Breast epithelium (tissue), 3 donors: ENCODE measurements around the gene GTF2H4.

Experiments used
- CTCF ChIP-seq, 3 donors: fragments of 450-650 bp; IDR thresholded peaks; one replicate each; pipeline ENCODE4 v1.5.1; 2016 to 2017; ENCODE audit warnings: antibody characterized with exemption in 3 of 3, mild to moderate bottlenecking in 3 of 3, moderate library complexity in 3 of 3
- POLR2A ChIP-seq: fragments of 450-650 bp; IDR thresholded peaks from one replicate; pipeline ENCODE4 v1.6.1; 2016; ENCODE audit warnings: antibody characterized with exemption, mild to moderate bottlenecking, moderate library complexity
- POLR2AphosphoS5 ChIP-seq, 3 donors: sonication (generic); formaldehyde crosslinking; IDR thresholded peaks; one replicate each; pipeline ENCODE4 v1.6.1; 2017; ENCODE audit warnings: antibody characterized with exemption in 3 of 3

- no peak for TF ChIP-seq CTCF (IDR thresholded peaks at IDR 0.05)
- TF ChIP-seq POLR2A, result no peak
- TF ChIP-seq POLR2AphosphoS5 (IDR thresholded peaks at IDR 0.05), result no peak
Measured at GRCh38 chr6:30922447-30922852, 14.4 kb downstream of the GTF2H4 start.
